ENCODE measurements around the gene FOXP1. TPM values are rescaled to one million over a fixed set of nuclear protein-coding genes. Genes with fewer than 3 reads are reported as not detected.

The FOXP1 gene
- polyA plus RNA-seq, 1 experiment: 56.6 TPM

DNA sequence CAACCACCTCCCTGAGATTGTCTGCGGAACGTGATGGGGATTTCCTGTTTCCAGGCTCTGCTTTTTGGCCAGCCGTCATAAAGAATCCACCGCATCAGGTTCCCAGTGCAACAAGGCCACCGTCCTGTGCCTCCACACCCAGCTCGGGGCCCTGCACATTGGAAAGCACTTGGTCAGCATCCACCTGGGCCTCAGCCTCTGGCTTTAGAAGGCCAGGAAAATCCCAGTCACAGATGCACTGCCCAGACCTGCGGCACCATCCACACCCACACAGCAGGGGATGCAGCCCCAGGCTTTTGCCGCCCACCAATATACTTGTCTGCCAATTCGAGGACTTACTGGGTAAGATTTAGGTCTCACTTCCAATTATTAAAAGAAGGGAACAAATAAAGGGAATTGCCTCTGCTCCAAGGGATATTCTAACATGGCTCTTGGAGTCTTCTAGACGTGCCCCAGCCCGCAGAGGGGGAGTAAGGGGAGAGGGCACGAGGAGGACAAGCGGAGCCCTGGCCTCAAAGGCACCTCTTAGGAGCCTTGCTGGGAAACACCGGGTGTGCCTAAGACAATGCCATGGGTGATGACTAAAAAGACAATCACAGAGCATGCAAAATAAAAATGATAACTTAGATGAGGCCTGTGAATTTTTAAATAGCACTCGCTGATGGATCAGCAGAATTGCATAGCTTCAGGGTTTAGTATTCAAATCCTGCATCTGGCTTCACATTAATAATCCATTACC, 169.2 kb downstream of the FOXP1 start:
- no peak overlapping the region for H3K4me3 ChIP-seq (ENCODE audit: low read depth, low read length)
- TF ChIP-seq, protein P1, sequence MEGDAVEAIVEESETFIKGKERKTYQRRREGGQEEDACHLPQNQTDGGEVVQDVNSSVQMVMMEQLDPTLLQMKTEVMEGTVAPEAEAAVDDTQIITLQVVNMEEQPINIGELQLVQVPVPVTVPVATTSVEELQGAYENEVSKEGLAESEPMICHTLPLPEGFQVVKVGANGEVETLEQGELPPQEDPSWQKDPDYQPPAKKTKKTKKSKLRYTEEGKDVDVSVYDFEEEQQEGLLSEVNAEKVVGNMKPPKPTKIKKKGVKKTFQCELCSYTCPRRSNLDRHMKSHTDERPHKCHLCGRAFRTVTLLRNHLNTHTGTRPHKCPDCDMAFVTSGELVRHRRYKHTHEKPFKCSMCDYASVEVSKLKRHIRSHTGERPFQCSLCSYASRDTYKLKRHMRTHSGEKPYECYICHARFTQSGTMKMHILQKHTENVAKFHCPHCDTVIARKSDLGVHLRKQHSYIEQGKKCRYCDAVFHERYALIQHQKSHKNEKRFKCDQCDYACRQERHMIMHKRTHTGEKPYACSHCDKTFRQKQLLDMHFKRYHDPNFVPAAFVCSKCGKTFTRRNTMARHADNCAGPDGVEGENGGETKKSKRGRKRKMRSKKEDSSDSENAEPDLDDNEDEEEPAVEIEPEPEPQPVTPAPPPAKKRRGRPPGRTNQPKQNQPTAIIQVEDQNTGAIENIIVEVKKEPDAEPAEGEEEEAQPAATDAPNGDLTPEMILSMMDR (IDR thresholded peaks at IDR 0.05; ENCODE audit: low read depth, low read length): no peak
- H3K27ac ChIP-seq (ENCODE audit: low read depth, low read length): no peak overlapping the region
- H3K27me3 ChIP-seq (ENCODE audit: control insufficient read depth, insufficient read depth, low read length): no peaks in the 10 kb centered on the region
- POLR2A ChIA-PET: no interaction called here
- no peaks in the 10 kb centered on the region for H3K9me3 ChIP-seq (ENCODE audit: control insufficient read depth, insufficient read depth, low read length)
- no peak for DNase-seq (ENCODE audit: low read depth, low spot score)
- CTCF ChIA-PET: no interaction called here

GRCh38 chr3:71413572-71413971, 170.0 kb downstream of the FOXP1 start:
- no peak for DNase-seq (ENCODE audit: low read depth, low spot score)
- TF ChIP-seq, protein P1 (IDR thresholded peaks at IDR 0.05; ENCODE audit: low read depth, low read length): no peak
- Histone ChIP-seq H3K27ac (ENCODE audit: low read depth, low read length) (no peak overlapping the region), H3K27me3 (ENCODE audit: control insufficient read depth, insufficient read depth, low read length) (no peaks in the 10 kb centered on the region), H3K9me3 (ENCODE audit: control insufficient read depth, insufficient read depth, low read length) (no peaks in the 10 kb centered on the region), H3K4me3 (ENCODE audit: low read depth, low read length) (no peak overlapping the region)
- ChIA-PET CTCF (no interaction called here), POLR2A (no interaction called here)

GRCh38 chr3:71409352-71409751, 174.2 kb downstream of the FOXP1 start:
- ChIA-PET CTCF (interaction anchor here (4.0 kb wide), 1 partner anchor 12 kb away, joined by 14 read pairs; no protein-coding TSS in a partner anchor), POLR2A (no interaction called here)
- Histone ChIP-seq H3K9me3 (ENCODE audit: control insufficient read depth, insufficient read depth, low read length) (no peaks in the 10 kb centered on the region), H3K4me3 (ENCODE audit: low read depth, low read length) (no peak overlapping the region), H3K27me3 (ENCODE audit: control insufficient read depth, insufficient read depth, low read length) (no peaks in the 10 kb centered on the region), H3K27ac (ENCODE audit: low read depth, low read length) (no peak overlapping the region)
- no peak for DNase-seq (ENCODE audit: low read depth, low spot score)
- TF ChIP-seq, protein P1 (IDR thresholded peaks at IDR 0.05; ENCODE audit: low read depth, low read length): no peak

- Histone ChIP-seq H3K9me3 (ENCODE audit: control insufficient read depth, insufficient read depth, low read length) (no peaks in the 10 kb centered on the region), H3K27ac (ENCODE audit: low read depth, low read length) (no peak overlapping the region), H3K4me3 (ENCODE audit: low read depth, low read length) (no peak overlapping the region), H3K27me3 (ENCODE audit: control insufficient read depth, insufficient read depth, low read length) (no peaks in the 10 kb centered on the region)
- POLR2A ChIA-PET: no interaction called here
- TF ChIP-seq, protein P1 (IDR thresholded peaks at IDR 0.05; ENCODE audit: low read depth, low read length): no peak
- CTCF ChIA-PET: interaction anchor here (4.0 kb wide), 1 partner anchor 11 kb away, joined by 14 read pairs; no protein-coding TSS in a partner anchor
- DNase-seq (ENCODE audit: low read depth, low spot score): no peak
These were observed 174.6 kb downstream of the FOXP1 start for GRCh38 chr3:71408903-71409302.

DNA sequence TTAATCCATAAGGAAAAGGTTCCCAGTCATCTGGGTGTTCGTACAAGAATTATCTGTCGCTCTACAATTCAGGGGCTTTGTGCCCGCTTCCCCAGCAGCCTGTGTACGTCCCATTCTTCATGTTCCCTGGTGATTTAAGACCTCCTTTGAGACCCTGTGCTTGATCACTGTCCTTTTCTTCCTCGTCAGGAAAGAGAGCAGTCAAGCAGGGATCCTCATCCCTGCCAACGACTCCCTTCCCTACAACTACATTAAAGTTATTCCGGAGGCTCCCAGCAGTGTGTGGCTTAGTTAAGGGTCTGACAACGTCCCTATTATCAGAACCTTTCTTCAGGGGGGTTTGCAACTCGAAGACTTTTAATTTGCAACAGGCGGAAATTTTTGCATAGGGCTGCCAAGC, 175.7 kb downstream of the FOXP1 start:
- no peak for DNase-seq (ENCODE audit: low read depth, low spot score)
- H3K9me3 ChIP-seq (ENCODE audit: control insufficient read depth, insufficient read depth, low read length): no peaks in the 10 kb centered on the region
- no peak overlapping the region for H3K4me3 ChIP-seq (ENCODE audit: low read depth, low read length)
- ChIA-PET CTCF (interaction anchor here (4.0 kb wide), 1 partner anchor 10 kb away, joined by 14 read pairs; no protein-coding TSS in a partner anchor), POLR2A (no interaction called here)
- H3K27ac ChIP-seq (ENCODE audit: low read depth, low read length): no peak overlapping the region
- TF ChIP-seq, protein P1 (IDR thresholded peaks at IDR 0.05; ENCODE audit: low read depth, low read length): no peak
- no peaks in the 10 kb centered on the region for H3K27me3 ChIP-seq (ENCODE audit: control insufficient read depth, insufficient read depth, low read length)

Measured in AG04450 (cell line).